ENCODE measurements around the gene RNH1. TPM values are rescaled to one million over a fixed set of nuclear protein-coding genes. Genes with fewer than 3 reads are reported as not detected.

RNH1 gene
- total RNA-seq, 2 experiments from 2014 or later = 101 to 102 TPM

- peaks cover 41% of the 10 kb centered on the region for H3K4me1 Mint-ChIP-seq (ENCODE audit: low read depth)
- no peaks in the 10 kb centered on the region for H3K27me3 Mint-ChIP-seq (ENCODE audit: low read depth)
- DNase-seq = no peak
- H3K36me3 Mint-ChIP-seq (ENCODE audit: low read depth) = peaks cover 7% of the 10 kb centered on the region
- H3K4me3 Mint-ChIP-seq = no peak overlapping the region
- H3K9me3 Mint-ChIP-seq = no peaks in the 10 kb centered on the region
- no peak overlapping the region for H3K27ac Mint-ChIP-seq
- intact Hi-C loops (cut with micrococcal nuclease) = loop anchor here (5.0 kb wide), 2 partner anchors 95 to 355 kb away; partner anchors contain the start of genes PIDD1 and RPLP2
- CTCF ChIA-PET = interaction anchor here (1.3 kb wide), 1 partner anchor 12 kb away, joined by 4 read pairs; no protein-coding TSS in a partner anchor
Observed at GRCh38 chr11:452203-452744, 54.8 kb downstream of the RNH1 start.

GRCh38 chr11:451738-452137, 55.3 kb downstream of the RNH1 start:
- H3K27ac Mint-ChIP-seq = no peak overlapping the region
- peaks cover 6% of the 10 kb centered on the region for H3K36me3 Mint-ChIP-seq (ENCODE audit: low read depth)
- CTCF ChIA-PET = interaction anchor here (0.6 to 4.2 kb wide), 3 partner anchors 45 to 192 kb away, joined by 3 to 21 read pairs (median 4); no protein-coding TSS in a partner anchor
- DNase-seq = no peak
- H3K9me3 Mint-ChIP-seq = no peaks in the 10 kb centered on the region
- H3K27me3 Mint-ChIP-seq (ENCODE audit: low read depth) = no peaks in the 10 kb centered on the region
- H3K4me1 Mint-ChIP-seq (ENCODE audit: low read depth) = peaks cover 35% of the 10 kb centered on the region
- intact Hi-C loops (cut with micrococcal nuclease) = loop anchor here (2.0 to 5.0 kb wide), 3 partner anchors 67 to 356 kb away; partner anchors contain the start of genes PIDD1 and RPLP2
- peak overlapping the region; percentile 97 for H3K4me3 Mint-ChIP-seq

GRCh38 chr11:450809-451451, 56.1 kb downstream of the RNH1 start:
- CTCF ChIA-PET = interaction anchor here (0.5 to 4.2 kb wide), 4 partner anchors 30 to 191 kb away, joined by 3 to 21 read pairs (median 4); no protein-coding TSS in a partner anchor
- Mint-ChIP-seq H3K27me3 (ENCODE audit: low read depth) (no peaks in the 10 kb centered on the region), H3K27ac (peak overlapping the region; percentile 87), H3K4me3 (peak overlapping the region; percentile 97), H3K36me3 (ENCODE audit: low read depth) (peaks cover 6% of the 10 kb centered on the region), H3K9me3 (no peaks in the 10 kb centered on the region), H3K4me1 (ENCODE audit: low read depth) (peaks cover 27% of the 10 kb centered on the region)
- DNase-seq = peak; percentile 82
- intact Hi-C loops (cut with micrococcal nuclease) = loop anchor here (1.0 to 5.0 kb wide), 4 partner anchors 68 to 356 kb away; partner anchors contain the start of genes PIDD1, PSMD13, RPLP2 and SIRT3

GRCh38 chr11:449889-450808, 56.9 kb downstream of the RNH1 start, which contains the start of gene PTDSS2:
TSS of gene PTDSS2 (plus strand) at chr11:450279. CDS start at chr11:450456, 177 bp downstream.
- CTCF ChIA-PET = interaction anchor here (0.5 to 4.2 kb wide), 11 partner anchors 11 to 205 kb away, joined by 3 to 21 read pairs (median 5); partner anchors contain the start of gene SIGIRR
- peak; percentile 97 for DNase-seq
- H3K27ac Mint-ChIP-seq = peak within 1 kb of the TSS; percentile 95
- intact Hi-C loops (cut with micrococcal nuclease) = loop anchor here (1.0 to 5.0 kb wide), 5 partner anchors 69 to 357 kb away; partner anchors contain the start of genes PHRF1, PIDD1, PSMD13 and RPLP2
- H3K4me1 Mint-ChIP-seq (ENCODE audit: low read depth) = peaks cover 24% of the 10 kb centered on the region
- peak within 1 kb of the TSS; percentile 97 for H3K4me3 Mint-ChIP-seq
- H3K27me3 Mint-ChIP-seq (ENCODE audit: low read depth) = no peaks in the 10 kb centered on the region
- peaks cover 6% of the 10 kb centered on the region for H3K36me3 Mint-ChIP-seq (ENCODE audit: low read depth)
- H3K9me3 Mint-ChIP-seq = no peaks in the 10 kb centered on the region

GRCh38 chr11:447923-448731, 58.9 kb downstream of the RNH1 start:
- DNase-seq = peak; percentile 97
- peak overlapping the region; percentile 93 for H3K4me3 Mint-ChIP-seq
- peaks cover 5% of the 10 kb centered on the region for H3K36me3 Mint-ChIP-seq (ENCODE audit: low read depth)
- intact Hi-C loops (cut with micrococcal nuclease) = loop anchor here (1.0 to 2.0 kb wide), 8 partner anchors 33 to 247 kb away; partner anchors contain the start of genes BET1L, DEAF1, PHRF1 and RIC8A
- CTCF ChIA-PET = interaction anchor here (0.6 to 4.2 kb wide), 20 partner anchors 9 to 240 kb away, joined by 3 to 21 read pairs (median 5); partner anchors contain the start of genes BET1L, HRAS, RIC8A and SIGIRR
- H3K27me3 Mint-ChIP-seq (ENCODE audit: low read depth) = no peaks in the 10 kb centered on the region
- H3K4me1 Mint-ChIP-seq (ENCODE audit: low read depth) = peaks cover 24% of the 10 kb centered on the region
- H3K9me3 Mint-ChIP-seq = no peaks in the 10 kb centered on the region
- H3K27ac Mint-ChIP-seq = peak overlapping the region; percentile 95

- no peaks in the 10 kb centered on the region for H3K27me3 Mint-ChIP-seq (ENCODE audit: low read depth)
- no peak overlapping the region for H3K4me3 Mint-ChIP-seq
- no peak for DNase-seq
- intact Hi-C loops (cut with micrococcal nuclease) = no loop called here
- H3K4me1 Mint-ChIP-seq (ENCODE audit: low read depth) = peaks cover 21% of the 10 kb centered on the region
- H3K36me3 Mint-ChIP-seq (ENCODE audit: low read depth) = peaks cover 3% of the 10 kb centered on the region
- CTCF ChIA-PET = interaction anchor here (1.2 to 1.9 kb wide), 2 partner anchors 50 to 72 kb away, joined by 6 read pairs; no protein-coding TSS in a partner anchor
- H3K9me3 Mint-ChIP-seq = no peaks in the 10 kb centered on the region
- no peak overlapping the region for H3K27ac Mint-ChIP-seq
Observed at GRCh38 chr11:446891-447290, 60.2 kb downstream of the RNH1 start.

- H3K27me3 Mint-ChIP-seq (ENCODE audit: low read depth) = no peaks in the 10 kb centered on the region
Observed at GRCh38 chr11:445765-446588, 61.1 kb downstream of the RNH1 start.

More at GRCh38 chr11:445765-446588, 61.1 kb downstream of the RNH1 start:
- Mint-ChIP-seq H3K4me1 (ENCODE audit: low read depth) (peaks cover 14% of the 10 kb centered on the region), H3K9me3 (no peaks in the 10 kb centered on the region), H3K4me3 (no peak overlapping the region), H3K36me3 (ENCODE audit: low read depth) (peaks cover 2% of the 10 kb centered on the region), H3K27ac (no peak overlapping the region)
- CTCF ChIA-PET = interaction anchor here (0.6 to 1.0 kb wide), 2 partner anchors 30 to 39 kb away, joined by 3 read pairs; no protein-coding TSS in a partner anchor
- DNase-seq = no peak
- intact Hi-C loops (cut with micrococcal nuclease) = no loop called here

Other genes with a start within 250 kb of the RNH1 start
- gene NLRP6, start 228.8 kb downstream of the RNH1 start, total RNA-seq = 1 to 10 TPM; 1.2 to 1.5 TPM
- 100 to 1,000 TPM in 1 of 2 experiments, 10 to 100 TPM in 1; 99.6 to 101 TPM for gene PGGHG, start 218.1 kb downstream of the RNH1 start, total RNA-seq
- not detected for gene IFITM5, start 207.7 kb downstream of the RNH1 start, total RNA-seq
- 100 to 1,000 TPM; 760 to 802 TPM for gene IFITM2, start 199.4 kb downstream of the RNH1 start, total RNA-seq
- gene IFITM1, start 193.2 kb downstream of the RNH1 start, total RNA-seq = 100 to 1,000 TPM; 359 to 378 TPM
- 10 to 100 TPM; 54.5 to 56.6 TPM for gene IFITM3, start 186.4 kb downstream of the RNH1 start, total RNA-seq
- gene B4GALNT4, start 137.7 kb downstream of the RNH1 start, total RNA-seq = 1 to 10 TPM; 4.1 to 5.2 TPM
- gene PKP3, start 113.0 kb downstream of the RNH1 start, total RNA-seq = not detected
- 10 to 100 TPM; 38.0 to 38.8 TPM for gene SIGIRR, start 92.2 kb downstream of the RNH1 start, total RNA-seq
- 10 to 100 TPM; 28.9 to 31.0 TPM for gene ANO9, start 65.2 kb downstream of the RNH1 start, total RNA-seq
- 10 to 100 TPM; 12.1 to 15.0 TPM for gene PTDSS2, start 57.0 kb downstream of the RNH1 start, total RNA-seq
- gene HRAS, start 28.3 kb upstream of the RNH1 start, total RNA-seq = 10 to 100 TPM; 22.0 to 25.8 TPM
- 1 to 10 TPM; 1.0 to 1.3 TPM for gene LRRC56, start 30.3 kb upstream of the RNH1 start, total RNA-seq
- 1 to 10 TPM; 4.5 to 5.2 TPM for gene LMNTD2, start 53.5 kb upstream of the RNH1 start, total RNA-seq
- gene RASSF7, start 53.7 kb upstream of the RNH1 start, total RNA-seq = 1 to 10 TPM; 8.3 to 9.9 TPM
- 10 to 100 TPM; 25.6 to 26.1 TPM for gene PHRF1, start 69.2 kb upstream of the RNH1 start, total RNA-seq
- 10 to 100 TPM; 83.2 to 92.7 TPM for gene IRF7, start 108.7 kb upstream of the RNH1 start, total RNA-seq
- gene CDHR5, start 117.7 kb upstream of the RNH1 start, total RNA-seq = not detected
- gene SCT, start 119.9 kb upstream of the RNH1 start, total RNA-seq = not detected
- gene DRD4, start 130.0 kb upstream of the RNH1 start, total RNA-seq = 1 to 10 TPM; 1.0 to 1.2 TPM
- 10 to 100 TPM; 57.5 to 67.9 TPM for gene DEAF1, start 188.0 kb upstream of the RNH1 start, total RNA-seq
- 1 to 10 TPM; 5.6 to 6.0 TPM for gene TMEM80, start 188.6 kb upstream of the RNH1 start, total RNA-seq
- 1 to 10 TPM; 7.1 to 8.1 TPM for gene EPS8L2, start 199.0 kb upstream of the RNH1 start, total RNA-seq
- gene TALDO1, start 240.2 kb upstream of the RNH1 start, total RNA-seq = 100 to 1,000 TPM; 327 to 360 TPM

Data from activated naive CD4-positive, alpha-beta T cell treated with anti-CD3 and anti-CD28 coated beads for 36 hours (primary cell).